Activated B cell treated with CpG ODN at 0.5 μM for 24 hours (primary cell): Measurements from ENCODE around the gene NCKAP5. TPM values are rescaled to one million over a fixed set of nuclear protein-coding genes. Genes with fewer than 3 reads are reported as not detected.

ENCODE experiments used
- ATAC-seq: fragments of 200-7000 bp; cut with Tn5 transposase; one replicate; pipeline ENCODE4 v1.10.0; 2021; ENCODE audit warnings: low read depth, mild to moderate bottlenecking, moderate library complexity
- CTCF ChIA-PET: fragments of 350-600 bp; sonication (Branson Sonifier 250); formaldehyde crosslinking; loops from one replicate; lab custom pipeline; 2021; ENCODE audit warnings: antibody characterized with exemption; lab: Charles Lee
- POLR2A ChIA-PET: fragments of 350-600 bp; sonication (Branson Sonifier 250); formaldehyde crosslinking; loops from one replicate; lab custom pipeline; 2021; ENCODE audit warnings: antibody characterized with exemption; lab: Charles Lee
- DNase-seq: peaks from one replicate; pipeline ENCODE4 v3.0.0; 2022
- H3K27ac Mint-ChIP-seq: one replicate; pipeline ENCODE4 v1.8.0; 2020; ENCODE audit warnings: mixed read lengths
- H3K27me3 Mint-ChIP-seq: one replicate; pipeline ENCODE4 v1.8.0; 2021; ENCODE audit warnings: mixed read lengths
- H3K36me3 Mint-ChIP-seq: one replicate; pipeline ENCODE4 v1.8.0; 2021; ENCODE audit warnings: low read depth, mixed read lengths
- H3K4me1 Mint-ChIP-seq: one replicate; pipeline ENCODE4 v1.8.0; 2021; ENCODE audit warnings: mixed read lengths
- H3K4me3 Mint-ChIP-seq: one replicate; pipeline ENCODE4 v1.8.0; 2020; ENCODE audit warnings: mild to moderate bottlenecking, mixed read lengths
- H3K9me3 Mint-ChIP-seq: one replicate; pipeline ENCODE4 v1.8.0; 2020; ENCODE audit warnings: mixed read lengths
- intact Hi-C: fragments of 100-400 bp; cut with micrococcal nuclease; formaldehyde crosslinking; loops from one replicate; pipeline ENCODE4 v1.15.1; 2024
- total RNA-seq: library from RNA; stranded (reverse); gene quantifications from 2 replicates; pipeline ENCODE4 v1.2.3, GENCODE V29; 2022
- TF ChIP-seq, protein P1 (sequence below): fragments of 200-600 bp; IDR thresholded peaks from one replicate; pipeline ENCODE4 v1.8.0; 2022; ENCODE audit warnings: antibody characterized with exemption, mild to moderate bottlenecking

Gene NCKAP5
- total RNA-seq, 1 donor from 2014 or later: not detected

DNA sequence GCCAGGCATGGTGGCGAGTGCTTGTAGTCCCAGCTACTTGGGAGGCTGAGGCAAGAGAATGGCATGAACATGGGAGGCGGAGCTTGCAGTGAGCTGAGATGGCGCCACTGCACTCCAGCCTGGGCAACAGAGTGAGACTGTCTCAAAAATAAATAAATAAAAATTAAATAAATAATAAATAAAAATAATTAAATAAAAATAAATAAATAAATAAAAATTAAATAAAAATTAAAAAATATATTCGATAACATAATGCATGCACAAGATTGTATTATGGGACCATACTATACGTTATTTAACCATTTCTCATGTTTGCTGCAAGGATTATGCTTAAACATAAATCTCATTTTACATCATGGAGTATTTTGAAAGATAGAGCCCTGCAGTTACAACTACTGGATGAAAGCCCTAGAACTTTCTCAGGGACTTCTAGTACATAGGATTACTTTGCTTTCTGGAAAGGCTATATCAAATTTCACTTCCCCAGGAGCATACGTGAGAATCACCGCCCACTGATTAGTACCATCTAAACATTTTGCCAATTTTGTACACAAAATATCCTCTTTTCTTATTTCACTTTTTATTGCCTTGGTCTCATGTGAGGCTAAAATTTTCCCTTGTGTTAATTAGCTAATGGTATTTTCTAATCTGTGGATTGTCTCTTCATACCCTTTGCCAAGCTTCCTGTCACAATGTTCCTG is 664.0 kb downstream of the NCKAP5 start:
- intact Hi-C loops: no loop called here
- Mint-ChIP-seq H3K4me1 (no peaks in the 10 kb centered on the region), H3K27me3 (no peaks in the 10 kb centered on the region), H3K4me3 (no peak overlapping the region), H3K9me3 (peaks cover 3% of the 10 kb centered on the region), H3K27ac (no peak overlapping the region), H3K36me3 (no peaks in the 10 kb centered on the region)
- DNase-seq (no peak), ATAC-seq (no peak)
- TF ChIP-seq, protein P1, sequence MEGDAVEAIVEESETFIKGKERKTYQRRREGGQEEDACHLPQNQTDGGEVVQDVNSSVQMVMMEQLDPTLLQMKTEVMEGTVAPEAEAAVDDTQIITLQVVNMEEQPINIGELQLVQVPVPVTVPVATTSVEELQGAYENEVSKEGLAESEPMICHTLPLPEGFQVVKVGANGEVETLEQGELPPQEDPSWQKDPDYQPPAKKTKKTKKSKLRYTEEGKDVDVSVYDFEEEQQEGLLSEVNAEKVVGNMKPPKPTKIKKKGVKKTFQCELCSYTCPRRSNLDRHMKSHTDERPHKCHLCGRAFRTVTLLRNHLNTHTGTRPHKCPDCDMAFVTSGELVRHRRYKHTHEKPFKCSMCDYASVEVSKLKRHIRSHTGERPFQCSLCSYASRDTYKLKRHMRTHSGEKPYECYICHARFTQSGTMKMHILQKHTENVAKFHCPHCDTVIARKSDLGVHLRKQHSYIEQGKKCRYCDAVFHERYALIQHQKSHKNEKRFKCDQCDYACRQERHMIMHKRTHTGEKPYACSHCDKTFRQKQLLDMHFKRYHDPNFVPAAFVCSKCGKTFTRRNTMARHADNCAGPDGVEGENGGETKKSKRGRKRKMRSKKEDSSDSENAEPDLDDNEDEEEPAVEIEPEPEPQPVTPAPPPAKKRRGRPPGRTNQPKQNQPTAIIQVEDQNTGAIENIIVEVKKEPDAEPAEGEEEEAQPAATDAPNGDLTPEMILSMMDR: no peak
- CTCF ChIA-PET: no interaction called here
- POLR2A ChIA-PET: no interaction called here

- Mint-ChIP-seq H3K27me3 (peaks cover 1% of the 10 kb centered on the region), H3K27ac (no peak overlapping the region), H3K9me3 (peaks cover 4% of the 10 kb centered on the region), H3K36me3 (no peaks in the 10 kb centered on the region), H3K4me3 (no peak overlapping the region), H3K4me1 (no peaks in the 10 kb centered on the region)
- intact Hi-C loops: no loop called here
- CTCF ChIA-PET: no interaction called here
- DNase-seq: no peak
- TF ChIP-seq, protein P1: no peak
- POLR2A ChIA-PET: no interaction called here
- ATAC-seq: no peak
These were observed 665.6 kb downstream of the NCKAP5 start for GRCh38 chr2:132902626-132903025.

DNA sequence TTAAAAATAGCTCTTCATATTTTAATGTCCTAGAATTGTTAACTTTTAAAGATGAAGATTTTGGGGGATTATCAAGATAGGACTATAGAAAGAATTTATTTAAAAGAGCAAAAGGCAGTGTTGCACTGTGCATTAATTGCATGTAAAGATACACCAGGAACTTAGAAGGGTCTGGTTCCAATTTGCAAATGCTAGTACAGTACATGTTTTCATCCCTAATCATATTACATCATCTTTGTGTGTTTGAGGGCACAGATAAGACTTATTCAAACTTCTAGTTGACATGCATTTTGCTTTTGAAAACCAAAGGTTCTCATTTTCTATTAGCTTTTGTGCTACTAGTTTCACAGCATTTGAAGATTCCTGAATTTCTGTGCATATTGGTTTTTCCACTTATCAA is 666.6 kb downstream of the NCKAP5 start:
- H3K9me3 Mint-ChIP-seq: peaks cover 4% of the 10 kb centered on the region
- intact Hi-C loops: no loop called here
- no peaks in the 10 kb centered on the region for H3K36me3 Mint-ChIP-seq
- ChIA-PET POLR2A (no interaction called here), CTCF (no interaction called here)
- no peaks in the 10 kb centered on the region for H3K4me1 Mint-ChIP-seq
- H3K27ac Mint-ChIP-seq: no peak overlapping the region
- ATAC-seq (no peak), DNase-seq (no peak)
- TF ChIP-seq, protein P1: no peak
- peaks cover 1% of the 10 kb centered on the region for H3K27me3 Mint-ChIP-seq
- no peak overlapping the region for H3K4me3 Mint-ChIP-seq

- ATAC-seq: no peak
- ChIA-PET POLR2A (no interaction called here), CTCF (no interaction called here)
- DNase-seq: no peak
- Mint-ChIP-seq H3K4me1 (no peaks in the 10 kb centered on the region), H3K27ac (no peak overlapping the region), H3K9me3 (peaks cover 2% of the 10 kb centered on the region), H3K4me3 (no peak overlapping the region), H3K27me3 (peaks cover 1% of the 10 kb centered on the region), H3K36me3 (no peaks in the 10 kb centered on the region)
- intact Hi-C loops: no loop called here
- TF ChIP-seq, protein P1: no peak
These were observed 671.2 kb downstream of the NCKAP5 start for GRCh38 chr2:132897111-132897510.

GRCh38 chr2:132896073-132896472 is 672.2 kb downstream of the NCKAP5 start:
- CTCF ChIA-PET: no interaction called here
- POLR2A ChIA-PET: no interaction called here
- H3K36me3 Mint-ChIP-seq: no peaks in the 10 kb centered on the region
- no peaks in the 10 kb centered on the region for H3K4me1 Mint-ChIP-seq
- peaks cover 2% of the 10 kb centered on the region for H3K9me3 Mint-ChIP-seq
- peaks cover 1% of the 10 kb centered on the region for H3K27me3 Mint-ChIP-seq
- intact Hi-C loops: no loop called here
- H3K27ac Mint-ChIP-seq: no peak overlapping the region
- TF ChIP-seq, protein P1: no peak
- H3K4me3 Mint-ChIP-seq: no peak overlapping the region
- ATAC-seq (no peak), DNase-seq (no peak)
